Endometrial microvascular endothelial cells (primary cell): Measurements from ENCODE around the gene AHNAK2. TPM values are rescaled to one million over a fixed set of nuclear protein-coding genes. Genes with fewer than 3 reads are reported as not detected.
"Not testable (repeated sequence)": the region's sequence is repeated elsewhere in the genome, so short reads cannot be mapped to it uniquely, and the experiment has no call there.

Experiments used
- in situ Hi-C: cut with HindIII; loops from 2 replicates; pipeline ENCODE4 v1.10.0; 2017; ENCODE audit warnings: low sequenced_read_pairs, low pct_unique_long_range_greater_than_20kb; ENCODE audit errors: inconsistent ontology term
- total RNA-seq: library from RNA; depleted of rRNA; stranded (reverse); fragments of >200 nt; gene quantifications from one replicate; pipeline ENCODE4 v1.2.3, GENCODE V29; 2015; ENCODE audit errors: inconsistent ontology term

AHNAK2 gene
- total RNA-seq, 1 donor from 2014 or later: 41.5 TPM

- in situ Hi-C loops: no loop called here
Measured at GRCh38 chr14:104895786-104896661, 82.2 kb downstream of the AHNAK2 start.

GRCh38 chr14:104895207-104895785, 82.9 kb downstream of the AHNAK2 start:
- in situ Hi-C loops: no loop called here

- in situ Hi-C loops: no loop called here
Measured at GRCh38 chr14:104894331-104895206, 83.6 kb downstream of the AHNAK2 start.

- in situ Hi-C loops: no loop called here
Measured at GRCh38 chr14:104893435-104894207, 84.6 kb downstream of the AHNAK2 start.

GRCh38 chr14:104892531-104893434, 85.4 kb downstream of the AHNAK2 start:
- in situ Hi-C loops: no loop called here

- in situ Hi-C loops: no loop called here
Measured at GRCh38 chr14:104891664-104892530, 86.3 kb downstream of the AHNAK2 start.

GRCh38 chr14:104891121-104891551, 87.0 kb downstream of the AHNAK2 start:
- in situ Hi-C loops: no loop called here

GRCh38 chr14:104890292-104890691, 87.9 kb downstream of the AHNAK2 start:
- in situ Hi-C loops: not testable (repeated sequence)

GRCh38 chr14:104889375-104889757, 88.8 kb downstream of the AHNAK2 start:
- in situ Hi-C loops: no loop called here

GRCh38 chr14:104888489-104889374, 89.4 kb downstream of the AHNAK2 start:
- in situ Hi-C loops: no loop called here

- in situ Hi-C loops: no loop called here
Measured at GRCh38 chr14:104887623-104888488, 90.3 kb downstream of the AHNAK2 start.
